Neuronal stem cell (in vitro differentiated cells): Measurements from ENCODE around the gene KIF21B.

Source experiments
- DNase-seq: peaks from one replicate; pipeline ENCODE4 v3.0.0-alpha.2; 2013; ENCODE audit warnings: low spot score
- H2AFZ ChIP-seq: one replicate; pipeline ENCODE4 v1.6.1; 2013; ENCODE audit warnings: mild to moderate bottlenecking, low read length, inconsistent platforms
- H2AK5ac ChIP-seq: 2 replicates; pipeline ENCODE4 v1.6.1; 2013; ENCODE audit warnings: low read depth, mild to moderate bottlenecking, inconsistent platforms, low read length, moderate library complexity, mixed read lengths
- H2BK120ac ChIP-seq: 2 replicates; pipeline ENCODE4 v1.6.1; 2013; ENCODE audit warnings: low read depth, mild to moderate bottlenecking, inconsistent platforms, low read length, moderate library complexity, mixed read lengths
- H2BK12ac ChIP-seq: one replicate; pipeline ENCODE4 v1.6.1; 2013; ENCODE audit warnings: low read length, inconsistent platforms
- H2BK15ac ChIP-seq: 2 replicates; pipeline ENCODE4 v1.6.1; 2013; ENCODE audit warnings: mild to moderate bottlenecking, low read length, inconsistent platforms, mixed read lengths
- H2BK5ac ChIP-seq: one replicate; pipeline ENCODE4 v1.6.1; 2013; ENCODE audit warnings: inconsistent platforms, mild to moderate bottlenecking, low read length, moderate library complexity
- H3K14ac ChIP-seq: one replicate; pipeline ENCODE4 v1.6.1; 2013; ENCODE audit warnings: low read length, inconsistent platforms
- H3K18ac ChIP-seq: 2 replicates; pipeline ENCODE4 v1.6.1; 2013; ENCODE audit warnings: low read length, inconsistent platforms
- H3K23ac ChIP-seq: 2 replicates; pipeline ENCODE4 v1.6.1; 2013; ENCODE audit warnings: low read depth, mild to moderate bottlenecking, mixed read lengths, low read length, inconsistent platforms; ENCODE audit not compliant: poor library complexity
- H3K27ac ChIP-seq: replicated peaks from 3 replicates; pipeline ENCODE4 v1.5.1; 2013; ENCODE audit warnings: low read length, inconsistent platforms
- H3K27me3 ChIP-seq, 3 experiments: 2 replicates each; pipeline ENCODE4 v1.6.1; 2013; ENCODE audit warnings: low read length in 3 of 3, mild to moderate bottlenecking in 2 of 3, inconsistent platforms in 1 of 3, low read depth in 1 of 3, mixed read lengths in 1 of 3, moderate library complexity in 1 of 3; ENCODE audit not compliant: control insufficient read depth in 3 of 3, insufficient read depth in 3 of 3
- H3K36me3 ChIP-seq, 2 donors: replicated peaks in 1 of 2; 2 replicates each; pipeline ENCODE4 v1.6.1; 2013; ENCODE audit warnings: low read length in 2 of 2; ENCODE audit not compliant: control insufficient read depth in 2 of 2, insufficient read depth in 2 of 2
- H3K4ac ChIP-seq: 2 replicates; pipeline ENCODE4 v1.6.1; 2013; ENCODE audit warnings: inconsistent platforms, mild to moderate bottlenecking, low read length, moderate library complexity
- H3K4me1 ChIP-seq, 2 donors: 1 replicate in 1 of 2; 2 replicates in 1 of 2; pipeline ENCODE4 v1.6.1; 2013; ENCODE audit warnings: low read length in 2 of 2, low read depth in 1 of 2; ENCODE audit not compliant: control insufficient read depth in 2 of 2, insufficient read depth in 1 of 2
- H3K4me2 ChIP-seq: one replicate; pipeline ENCODE4 v1.6.1; 2013; ENCODE audit warnings: mild to moderate bottlenecking, low read length, inconsistent platforms; ENCODE audit not compliant: insufficient read depth, poor library complexity, severe bottlenecking
- H3K4me3 ChIP-seq, 2 donors: 2 replicates each; pipeline ENCODE4 v1.5.1; 2013; ENCODE audit warnings: low read length in 2 of 2, mild to moderate bottlenecking in 2 of 2, inconsistent platforms in 1 of 2, moderate library complexity in 1 of 2
- H3K79me1 ChIP-seq: one replicate; pipeline ENCODE4 v1.6.1; 2013; ENCODE audit warnings: low read depth, mild to moderate bottlenecking, inconsistent platforms, low read length, moderate library complexity
- H3K9ac ChIP-seq: one replicate; pipeline ENCODE4 v1.6.1; 2013; ENCODE audit warnings: mild to moderate bottlenecking, low read depth, low read length, inconsistent platforms; ENCODE audit not compliant: poor library complexity
- H3K9me3 ChIP-seq, 2 donors: replicated peaks in 1 of 2; 2 replicates each; pipeline versions ENCODE3 to v1.6.1; 2013; ENCODE audit warnings: low read length in 2 of 2, mild to moderate bottlenecking in 2 of 2, inconsistent platforms in 1 of 2, low read depth in 1 of 2, mixed read lengths in 1 of 2, moderate library complexity in 1 of 2; ENCODE audit not compliant: control insufficient read depth in 2 of 2, insufficient read depth in 1 of 2
- H4K8ac ChIP-seq: one replicate; pipeline ENCODE4 v1.6.1; 2013; ENCODE audit warnings: low read depth, mild to moderate bottlenecking, inconsistent platforms, low read length, moderate library complexity
- H4K91ac ChIP-seq: one replicate; pipeline ENCODE4 v1.6.1; 2013; ENCODE audit warnings: low read length, low read depth, mild to moderate bottlenecking, inconsistent platforms; ENCODE audit not compliant: poor library complexity
- WGBS, 2 donors: extraction: QIAGEN DNeasy Blood & Tissue Kit; methylation state at CpG; one replicate each; pipeline ENCODE4 v1.1.7; 2013; ENCODE audit warnings: missing lambda C conversion rate in 2 of 2, mixed read lengths in 1 of 2; ENCODE audit not compliant: insufficient read length in 2 of 2, insufficient replicate concordance in 1 of 2; ENCODE audit errors: extremely low coverage in 2 of 2; 5-methylcytosine and 5-hydroxymethylcytosine counted together

Gene KIF21B

DNA sequence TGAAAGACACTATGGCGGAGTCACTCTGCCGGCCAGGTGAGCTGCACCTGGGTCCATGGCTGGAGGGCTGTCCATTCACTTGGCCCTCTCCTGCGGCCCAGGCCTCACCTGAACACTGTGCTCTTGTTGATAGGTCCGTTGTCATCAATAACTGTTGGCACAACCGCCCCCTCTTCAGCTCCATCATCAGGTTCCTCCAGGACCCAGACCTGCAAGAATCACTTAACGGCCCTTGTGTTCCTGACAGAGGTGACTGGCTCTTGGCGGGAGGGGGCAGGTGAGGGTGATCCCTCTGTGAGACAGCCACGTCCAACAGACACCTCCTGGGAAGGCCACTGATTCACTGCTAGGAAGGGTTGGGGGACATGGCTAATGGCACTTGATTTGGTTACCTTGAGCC lies 73.9 kb downstream of the KIF21B start:
- no peak for DNase-seq
- no CpG with 5 or more reads among the region's 8 CpGs for WGBS, 2 donors

GRCh38 chr1:200947059-200947566 lies 76.4 kb downstream of the KIF21B start:
- Histone ChIP-seq H3K27me3 (no peaks in the 10 kb centered on the region), H3K4me3 (no peak overlapping the region), H3K14ac (no peak overlapping the region), H3K9ac (no peak overlapping the region), H4K8ac (no peak overlapping the region), H2BK12ac (no peak overlapping the region), H3K23ac (no peak overlapping the region), H2AK5ac (no peak overlapping the region), H2BK15ac (no peak overlapping the region), H3K27ac (no peak overlapping the region), H2AFZ (no peak overlapping the region), H3K4ac (no peak overlapping the region), H3K4me2 (no peak overlapping the region), H3K36me3 (no peaks in the 10 kb centered on the region), H3K18ac (no peak overlapping the region), H4K91ac (no peak overlapping the region), H2BK120ac (no peak overlapping the region), H3K9me3 (peaks cover 9 to 20% of the 10 kb centered on the region in 2 donors), H2BK5ac (no peak overlapping the region), H3K4me1 (peaks cover 0 to 6% of the 10 kb centered on the region in 2 donors), H3K79me1 (no peaks in the 10 kb centered on the region)
- DNase-seq, result no peak
- no CpG with 5 or more reads among the region's 3 CpGs for WGBS, 2 donors

More for the DNA sequence above, 73.9 kb downstream of the KIF21B start:
- H3K4me1 ChIP-seq, result peaks cover 0 to 6% of the 10 kb centered on the region in 2 donors
- no peak overlapping the region for H2AFZ ChIP-seq
- H2BK12ac ChIP-seq, result no peak overlapping the region
- H3K27ac ChIP-seq, result no peak overlapping the region
- no peak overlapping the region for H3K14ac ChIP-seq
- no peak overlapping the region for H2BK15ac ChIP-seq
- peaks cover 9 to 20% of the 10 kb centered on the region in 2 donors for H3K9me3 ChIP-seq
- no peak overlapping the region for H2BK5ac ChIP-seq
- no peak overlapping the region for H4K91ac ChIP-seq
- no peak overlapping the region for H3K4me3 ChIP-seq
- no peak overlapping the region for H2AK5ac ChIP-seq
- no peak overlapping the region for H3K18ac ChIP-seq
- no peak overlapping the region for H3K9ac ChIP-seq
- H3K23ac ChIP-seq, result no peak overlapping the region
- H3K36me3 ChIP-seq, result no peaks in the 10 kb centered on the region
- no peak overlapping the region for H2BK120ac ChIP-seq
- no peak overlapping the region for H3K4ac ChIP-seq
- no peak overlapping the region for H3K4me2 ChIP-seq
- no peaks in the 10 kb centered on the region for H3K79me1 ChIP-seq
- no peak overlapping the region for H4K8ac ChIP-seq
- H3K27me3 ChIP-seq, result no peaks in the 10 kb centered on the region

DNA sequence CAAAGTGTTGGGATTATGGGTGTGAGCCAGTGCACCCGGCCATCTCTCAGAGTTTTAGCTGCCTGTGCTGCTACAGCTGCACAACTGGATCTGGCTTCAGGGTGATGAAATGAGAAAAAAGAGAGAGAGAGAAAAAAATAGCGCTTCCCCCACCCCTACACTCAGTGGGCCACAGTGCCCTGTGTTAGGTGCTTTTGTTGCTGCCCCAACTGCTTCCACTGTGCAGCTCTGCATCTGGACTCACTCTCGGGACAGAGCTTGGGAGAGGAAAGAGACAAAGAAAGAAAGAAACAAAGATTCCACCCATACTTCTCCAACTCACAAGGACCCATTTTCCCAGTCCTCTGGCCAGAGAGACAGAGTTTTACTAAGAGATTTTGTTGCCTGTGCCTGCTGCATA lies 78.4 kb downstream of the KIF21B start:
- no peak overlapping the region for H3K18ac ChIP-seq
- DNase-seq, result no peak
- no peak overlapping the region for H4K8ac ChIP-seq

GRCh38 chr1:200938955-200939354 lies 84.6 kb downstream of the KIF21B start:
- H2AFZ ChIP-seq, result no peak overlapping the region

More for the DNA sequence above, 78.4 kb downstream of the KIF21B start:
- Histone ChIP-seq H2AK5ac (no peak overlapping the region), H3K14ac (no peak overlapping the region), H3K36me3 (no peaks in the 10 kb centered on the region), H3K27ac (peak overlapping the region; percentile 1), H3K4me3 (no peak overlapping the region), H3K79me1 (no peaks in the 10 kb centered on the region), H3K23ac (no peak overlapping the region), H3K4me2 (no peak overlapping the region), H2BK5ac (no peak overlapping the region), H3K27me3 (no peaks in the 10 kb centered on the region), H2BK15ac (no peak overlapping the region), H2AFZ (peak overlapping the region; percentile 88), H3K4me1 (peaks cover 0 to 6% of the 10 kb centered on the region in 2 donors), H3K9me3 (peaks cover 9 to 20% of the 10 kb centered on the region in 2 donors), H2BK12ac (no peak overlapping the region), H2BK120ac (no peak overlapping the region), H4K91ac (no peak overlapping the region), H3K9ac (no peak overlapping the region), H3K4ac (no peak overlapping the region)
- no CpG with 5 or more reads among the region's 3 CpGs for WGBS, 2 donors

More at GRCh38 chr1:200938955-200939354, 84.6 kb downstream of the KIF21B start:
- no peak overlapping the region for H3K9ac ChIP-seq
- no peaks in the 10 kb centered on the region for H3K27me3 ChIP-seq
- H3K9me3 ChIP-seq, result no peaks in the 10 kb centered on the region
- no peak overlapping the region for H2BK15ac ChIP-seq
- no peak overlapping the region for H3K18ac ChIP-seq
- no peak overlapping the region for H4K91ac ChIP-seq
- H3K27ac ChIP-seq, result no peak overlapping the region
- no peak overlapping the region for H3K23ac ChIP-seq
- no peak overlapping the region for H2AK5ac ChIP-seq
- DNase-seq, result no peak
- no peak overlapping the region for H2BK12ac ChIP-seq
- no peaks in the 10 kb centered on the region for H3K36me3 ChIP-seq
- H2BK5ac ChIP-seq, result no peak overlapping the region
- no CpG with 5 or more reads among the region's 4 CpGs for WGBS, 2 donors
- no peak overlapping the region for H4K8ac ChIP-seq
- no peaks in the 10 kb centered on the region for H3K4me1 ChIP-seq
- H3K4ac ChIP-seq, result no peak overlapping the region
- H3K4me2 ChIP-seq, result no peak overlapping the region
- H3K14ac ChIP-seq, result no peak overlapping the region
- no peak overlapping the region for H2BK120ac ChIP-seq
- no peaks in the 10 kb centered on the region for H3K79me1 ChIP-seq
- H3K4me3 ChIP-seq, result no peak overlapping the region
